Epithelial cell of prostate (primary cell): Measurements from ENCODE around the gene FBXO41.

Source experiments
- DNase-seq: peaks from one replicate; pipeline ENCODE4 v3.0.0-alpha.2; 2011; ENCODE audit warnings: low read depth, low spot score
- H3K27ac ChIP-seq: fragments of 450-650 bp; 2 replicates; pipeline ENCODE4 v1.5.1; 2017; ENCODE audit warnings: mild to moderate bottlenecking

The FBXO41 gene

DNA sequence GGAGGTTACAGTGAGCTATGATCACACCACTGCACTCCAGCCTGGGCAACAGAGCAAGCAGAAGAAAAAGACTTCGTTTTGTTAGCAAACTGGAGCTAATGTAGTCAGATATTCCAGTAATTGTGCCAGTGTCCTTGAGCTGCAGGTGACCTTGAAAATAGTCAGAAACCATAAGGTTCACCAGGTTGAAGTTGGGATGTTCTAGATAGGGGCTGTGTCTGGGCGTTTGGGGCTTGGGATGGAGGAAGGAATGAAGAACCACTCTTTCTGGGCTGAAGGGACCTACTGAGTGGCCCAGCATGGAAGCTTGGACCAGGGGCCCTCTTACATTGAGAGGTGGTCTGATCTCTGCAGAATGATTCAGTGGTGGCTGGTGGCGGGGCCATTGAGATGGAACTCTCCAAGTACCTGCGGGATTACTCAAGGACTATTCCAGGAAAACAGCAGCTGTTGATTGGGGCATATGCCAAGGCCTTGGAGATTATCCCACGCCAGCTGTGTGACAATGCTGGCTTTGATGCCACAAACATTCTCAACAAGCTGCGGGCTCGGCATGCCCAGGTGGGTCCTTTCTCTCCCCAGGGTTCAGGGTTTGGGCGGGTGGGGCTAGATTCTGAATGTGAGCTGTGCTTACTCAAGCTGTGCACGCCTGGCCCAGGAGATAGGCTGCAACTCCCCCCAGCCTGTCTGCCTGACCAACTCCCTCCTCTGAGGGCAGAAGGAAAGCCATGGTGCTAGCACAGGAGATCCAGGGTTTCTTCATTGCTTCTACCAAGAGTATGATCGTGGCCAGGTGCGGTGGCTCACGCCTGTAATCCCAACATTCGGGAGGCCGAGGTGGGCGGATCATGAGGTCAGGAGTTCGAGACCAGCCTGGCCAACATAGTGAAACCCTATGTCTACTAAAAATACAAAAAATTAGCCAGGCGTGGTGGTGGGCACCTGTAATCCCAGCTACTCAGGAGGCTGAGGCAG is 33.1 kb downstream of the FBXO41 start:
- H3K27ac ChIP-seq: no peak overlapping the region
- DNase-seq: no peak

DNA sequence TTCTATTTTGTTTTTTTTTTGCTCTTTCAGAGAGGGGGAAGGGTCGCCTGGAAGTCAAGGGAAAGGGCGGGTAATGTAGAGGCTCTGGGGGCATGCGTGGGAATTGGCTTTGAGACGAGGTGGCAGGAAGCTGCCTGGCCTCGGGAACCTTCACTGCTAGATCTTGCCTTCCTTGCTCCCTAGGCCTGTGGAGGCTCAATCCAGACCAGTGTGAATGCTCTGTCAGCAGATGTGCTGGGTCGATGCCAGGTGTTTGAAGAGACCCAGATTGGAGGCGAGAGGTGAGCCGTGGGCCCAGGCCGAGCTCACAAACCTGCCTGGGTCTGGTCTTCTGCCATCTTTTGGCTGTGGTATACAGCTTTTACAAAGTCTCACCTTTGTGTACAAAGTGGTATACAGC is 34.6 kb downstream of the FBXO41 start:
- DNase-seq: no peak

DNA sequence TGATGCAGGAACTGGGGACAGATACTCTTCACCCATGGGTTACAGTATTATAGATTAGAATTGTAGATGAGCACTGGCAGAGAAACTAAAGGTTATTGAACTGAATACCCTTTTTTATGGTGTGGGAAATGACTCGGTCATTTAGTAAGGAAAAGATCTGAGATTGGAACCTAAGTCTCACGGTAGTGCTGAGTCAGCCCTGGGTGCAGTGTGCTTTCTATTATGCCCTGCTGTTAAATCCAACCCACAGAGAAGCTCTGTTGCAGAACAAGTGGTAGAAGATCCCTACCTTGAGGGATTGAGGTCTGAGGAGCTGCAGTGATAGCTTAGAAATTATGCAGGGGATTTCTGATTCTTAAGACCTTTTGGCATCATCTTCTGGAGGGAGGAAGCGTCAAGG is 37.4 kb downstream of the FBXO41 start:
- H3K27ac ChIP-seq: no peak overlapping the region
- no peak for DNase-seq

More for the DNA sequence above, 34.6 kb downstream of the FBXO41 start:
- no peak overlapping the region for H3K27ac ChIP-seq

DNA sequence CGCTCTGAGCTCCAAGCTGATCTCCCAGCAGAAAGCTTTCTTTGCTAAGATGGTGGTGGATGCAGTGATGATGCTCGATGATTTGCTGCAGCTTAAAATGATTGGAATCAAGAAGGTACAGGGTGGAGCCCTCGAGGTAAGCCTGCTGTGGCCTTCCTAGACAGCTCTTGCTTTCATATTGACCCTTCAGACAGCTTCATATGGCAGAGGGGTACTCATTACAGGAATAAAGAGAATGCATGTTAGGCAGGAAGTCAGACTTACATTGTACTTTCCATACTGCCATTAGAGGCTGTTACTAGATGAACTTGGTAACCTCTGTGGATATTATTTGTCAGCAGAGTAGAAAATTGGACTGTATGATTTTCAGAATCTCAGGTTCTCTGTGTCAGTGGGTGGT is 39.7 kb downstream of the FBXO41 start:
- H3K27ac ChIP-seq: no peak overlapping the region
- no peak for DNase-seq

DNA sequence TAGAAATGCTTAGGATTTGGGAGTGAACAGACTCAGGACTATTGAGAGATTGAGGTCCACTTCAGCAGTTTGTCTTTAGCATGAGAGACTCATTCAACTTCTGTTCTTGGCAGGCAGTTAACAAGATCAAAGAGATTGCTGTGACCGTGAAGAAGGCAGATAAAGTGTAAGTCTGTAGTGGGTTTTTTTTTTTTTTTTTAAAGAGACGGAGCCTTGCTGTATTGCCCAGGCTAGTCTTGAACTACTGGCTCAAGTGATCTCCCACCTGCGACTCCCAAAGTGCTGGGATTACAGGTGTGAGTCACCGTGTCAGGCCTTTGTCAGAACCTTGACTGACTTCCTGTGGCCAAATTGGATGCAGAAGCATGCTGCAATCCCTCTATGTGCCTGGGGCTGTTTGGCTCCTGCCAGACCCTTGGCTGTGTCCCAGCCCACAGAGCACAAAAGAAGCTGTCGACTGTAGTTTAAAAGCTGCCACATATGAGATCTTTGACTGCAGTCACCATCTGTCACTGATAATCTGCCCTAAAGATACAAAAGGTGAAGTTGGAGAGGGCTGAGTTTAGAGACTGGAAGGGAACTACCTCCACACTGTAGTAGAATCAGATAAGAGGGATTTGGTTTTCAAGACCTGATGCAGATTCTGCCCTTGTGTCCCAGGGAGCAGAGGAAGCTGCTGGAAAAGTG is 40.3 kb downstream of the FBXO41 start:
- peak overlapping the region; percentile 42 for H3K27ac ChIP-seq
- DNase-seq: peak; percentile 72

DNA sequence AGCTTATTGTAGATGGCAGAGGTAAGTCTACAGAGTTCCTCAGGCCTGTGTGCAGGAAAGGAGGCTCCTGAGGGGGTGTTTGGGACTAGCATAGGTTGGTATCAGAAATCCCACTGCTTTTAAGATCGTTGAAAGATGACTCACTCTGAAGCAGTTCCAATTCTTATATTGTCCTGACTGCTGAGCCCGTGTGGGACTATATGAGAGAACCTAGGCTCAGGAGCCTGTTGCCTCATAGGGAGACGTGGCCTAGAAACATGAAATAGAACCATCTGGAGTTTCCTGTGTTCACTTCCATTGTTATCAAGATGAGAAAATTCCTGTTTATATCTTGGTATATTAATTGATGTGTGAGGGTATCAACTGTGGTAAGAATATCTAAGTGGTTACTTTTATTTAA is 44.5 kb downstream of the FBXO41 start:
- H3K27ac ChIP-seq: no peak overlapping the region
- no peak for DNase-seq

DNA sequence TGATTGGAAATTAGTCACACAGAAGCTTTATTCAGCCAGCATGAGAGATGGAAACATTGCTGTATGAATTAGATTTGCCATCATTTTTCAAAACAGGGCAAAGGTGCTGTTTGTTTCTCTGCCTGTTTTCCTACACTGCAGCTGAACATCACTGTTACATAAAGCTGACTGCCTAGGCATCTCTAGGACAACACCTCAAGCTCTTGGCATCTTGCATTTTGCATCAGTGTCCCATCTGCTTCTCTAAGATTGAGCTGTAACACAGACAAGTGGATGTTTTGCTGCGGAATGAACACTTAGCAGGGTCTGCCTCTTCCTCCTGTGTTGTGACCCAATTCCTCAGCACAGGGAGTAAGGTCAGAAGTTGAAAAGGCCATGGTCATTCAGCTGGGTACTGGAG is 45.3 kb downstream of the FBXO41 start:
- no peak overlapping the region for H3K27ac ChIP-seq
- DNase-seq: no peak

DNA sequence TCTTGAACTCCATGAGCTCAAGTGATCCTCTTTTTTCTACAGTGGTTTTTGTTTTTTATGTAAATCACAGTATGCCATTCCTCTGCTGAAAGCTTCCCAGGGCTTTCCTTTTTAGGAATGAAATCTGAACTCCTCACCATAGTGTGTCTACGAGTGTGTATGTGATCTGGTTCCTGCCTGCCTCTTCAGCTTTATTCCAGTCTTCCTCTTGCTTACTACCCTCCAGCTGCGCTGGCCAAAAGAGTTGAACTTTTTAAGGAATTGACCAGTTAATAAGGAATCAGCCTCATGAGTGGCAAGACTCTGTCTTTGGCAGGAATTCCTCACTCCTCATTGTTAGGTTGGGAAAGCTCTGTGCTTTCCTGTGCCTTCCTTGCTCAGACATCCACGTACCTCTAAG is 46.1 kb downstream of the FBXO41 start:
- no peak overlapping the region for H3K27ac ChIP-seq
- no peak for DNase-seq

DNA sequence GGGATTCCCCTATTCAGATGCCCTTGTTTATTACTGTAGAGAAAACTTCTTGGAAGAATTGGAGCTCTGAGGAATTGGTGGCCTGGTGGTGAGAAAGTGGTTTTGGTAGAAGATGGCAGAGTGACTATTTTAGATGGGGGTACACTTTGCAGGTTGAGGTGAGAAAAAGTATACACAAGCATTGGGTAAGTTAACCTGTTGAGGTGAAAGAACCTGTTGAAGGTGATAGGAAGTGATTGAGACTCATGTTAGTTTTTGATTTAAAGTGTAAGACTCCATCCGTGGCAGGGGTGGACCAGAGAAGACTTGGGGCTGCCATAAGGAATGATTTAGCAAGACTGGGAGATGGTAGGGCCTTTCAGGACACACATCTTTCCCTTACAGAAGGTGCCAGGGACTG is 47.1 kb downstream of the FBXO41 start:
- DNase-seq: no peak
- no peak overlapping the region for H3K27ac ChIP-seq

DNA sequence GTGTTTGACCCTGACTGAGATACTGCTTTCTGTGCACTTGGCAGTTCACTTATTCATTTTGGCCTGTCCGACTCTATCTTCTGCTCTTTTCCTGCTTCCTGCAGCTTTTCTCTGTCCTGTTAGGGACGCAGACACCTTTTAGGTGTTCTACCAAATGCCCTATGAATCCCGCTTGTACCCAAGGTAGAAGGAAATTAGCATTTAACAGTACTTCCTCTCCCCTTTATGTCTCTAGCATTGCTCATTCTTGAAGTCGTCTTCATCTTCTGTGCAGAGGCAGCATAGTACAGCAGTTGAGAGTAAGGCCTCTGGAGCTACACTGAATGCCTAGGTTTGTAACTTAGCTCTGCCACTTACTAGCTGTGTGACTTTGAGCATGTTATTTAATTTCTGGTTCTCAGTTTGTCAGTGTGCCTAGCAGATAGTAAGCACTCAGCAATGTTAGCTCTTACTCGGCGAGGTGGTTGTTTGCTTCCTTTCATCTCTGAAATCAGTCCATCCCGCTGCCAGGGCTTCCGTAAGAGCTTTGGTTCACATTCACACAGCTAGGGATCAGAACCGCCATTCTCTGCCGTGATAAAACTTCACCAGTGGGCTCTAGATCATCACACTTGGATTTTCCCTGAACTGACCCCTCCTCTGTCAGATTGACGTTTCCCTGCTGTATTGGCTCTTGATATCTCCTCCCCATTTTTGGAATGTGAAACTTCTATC is 48.8 kb downstream of the FBXO41 start:
- peak overlapping the region; percentile 78 for H3K27ac ChIP-seq

DNA sequence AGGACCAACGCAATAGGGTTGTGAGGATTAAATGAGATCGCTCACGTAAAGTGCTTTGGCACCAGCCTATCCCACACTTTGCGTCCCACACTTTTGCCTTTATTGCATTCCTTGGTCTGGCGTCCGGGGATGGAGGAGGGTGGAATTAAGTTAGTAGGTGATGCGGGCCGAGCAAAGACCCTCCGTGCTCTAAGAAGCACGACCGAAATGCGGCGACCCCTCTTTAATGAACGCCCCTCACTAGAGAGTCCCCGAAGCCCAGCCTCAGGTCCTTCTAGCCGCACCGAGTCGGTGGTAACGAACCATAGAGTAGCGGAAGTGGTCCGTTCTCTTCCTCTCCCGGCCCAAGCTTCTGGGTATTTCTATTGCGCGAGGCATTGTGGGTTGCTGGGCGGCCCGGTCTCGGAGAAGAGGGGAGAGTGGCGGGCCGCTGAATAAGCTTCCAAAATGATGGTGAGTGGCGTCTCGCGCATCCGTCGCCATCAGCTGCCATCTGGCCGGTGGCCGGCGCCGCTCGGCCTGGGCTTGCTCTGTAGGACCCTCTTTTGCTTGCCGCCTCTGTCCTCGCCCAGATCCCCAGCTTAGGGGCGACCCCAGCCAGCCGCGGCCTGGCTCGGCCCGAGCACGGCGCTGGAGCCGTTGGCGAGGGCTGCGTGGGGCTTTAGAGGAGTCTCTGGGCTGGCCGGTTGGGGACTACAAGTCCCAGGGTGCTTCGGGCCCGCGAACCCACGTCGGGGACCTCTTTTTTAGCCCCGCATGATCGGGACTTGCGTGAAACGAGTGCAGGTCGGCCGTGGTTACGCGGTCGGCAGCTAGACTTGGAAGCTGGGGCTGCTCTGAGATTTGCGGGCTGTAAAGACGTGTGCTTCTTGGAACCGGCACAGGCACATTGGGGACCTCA is 50.1 kb downstream of the FBXO41 start, which contains the start of gene CCT7:
CCT7 (plus strand) TSS at position 377 of the 901 bp plus-strand sequence; CDS start at position 448, 71 bp downstream.
- peak within 1 kb of the TSS; percentile 78 for H3K27ac ChIP-seq
- DNase-seq: peak; percentile 55

More for the DNA sequence above, 48.8 kb downstream of the FBXO41 start:
- no peak for DNase-seq

DNA sequence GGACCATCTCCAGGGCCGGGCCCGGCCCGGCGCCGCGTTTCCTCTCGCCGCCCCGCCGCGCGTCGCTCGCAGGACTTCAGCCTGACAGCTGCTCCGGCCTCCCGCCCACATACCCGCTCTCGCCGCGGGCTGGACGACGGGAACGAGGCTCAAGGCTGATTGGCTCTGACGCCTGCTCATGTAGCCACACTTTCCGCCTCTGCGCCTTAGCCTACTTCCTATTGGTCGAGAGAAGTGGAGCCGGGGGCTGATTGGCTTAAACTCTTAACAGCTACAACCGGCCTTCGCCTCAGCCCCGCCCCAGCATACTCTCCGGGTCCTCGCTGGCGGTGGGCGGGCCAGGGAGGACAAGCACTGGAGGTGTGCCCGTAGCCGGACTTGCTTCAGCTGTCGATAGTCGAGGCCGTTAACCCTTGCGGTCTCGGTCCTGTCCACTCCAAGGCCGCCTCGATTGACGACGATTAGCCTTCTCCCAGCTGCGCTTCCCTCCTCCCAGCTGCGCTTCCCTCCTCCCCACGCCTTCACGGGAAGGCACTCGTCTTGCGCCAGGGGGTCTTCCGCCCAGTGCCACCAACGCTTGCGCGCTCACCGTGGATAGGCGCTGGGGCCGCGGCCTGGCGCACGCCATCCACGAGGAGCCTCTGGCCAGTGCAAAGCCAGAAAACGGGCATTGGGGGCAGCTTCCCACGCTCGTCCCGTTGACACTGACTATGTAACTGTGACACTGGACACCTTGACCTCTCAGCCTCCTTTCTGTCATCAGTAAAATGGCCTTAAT is 50.9 kb downstream of the FBXO41 start, which contains the start of gene PRADC1:
PRADC1 (minus strand) TSS at position 86 of the 778 bp plus-strand sequence; CDS start at position 7, 79 bp downstream.
- H3K27ac ChIP-seq: peak within 1 kb of the TSS; percentile 78
- DNase-seq: peak; percentile 99

DNA sequence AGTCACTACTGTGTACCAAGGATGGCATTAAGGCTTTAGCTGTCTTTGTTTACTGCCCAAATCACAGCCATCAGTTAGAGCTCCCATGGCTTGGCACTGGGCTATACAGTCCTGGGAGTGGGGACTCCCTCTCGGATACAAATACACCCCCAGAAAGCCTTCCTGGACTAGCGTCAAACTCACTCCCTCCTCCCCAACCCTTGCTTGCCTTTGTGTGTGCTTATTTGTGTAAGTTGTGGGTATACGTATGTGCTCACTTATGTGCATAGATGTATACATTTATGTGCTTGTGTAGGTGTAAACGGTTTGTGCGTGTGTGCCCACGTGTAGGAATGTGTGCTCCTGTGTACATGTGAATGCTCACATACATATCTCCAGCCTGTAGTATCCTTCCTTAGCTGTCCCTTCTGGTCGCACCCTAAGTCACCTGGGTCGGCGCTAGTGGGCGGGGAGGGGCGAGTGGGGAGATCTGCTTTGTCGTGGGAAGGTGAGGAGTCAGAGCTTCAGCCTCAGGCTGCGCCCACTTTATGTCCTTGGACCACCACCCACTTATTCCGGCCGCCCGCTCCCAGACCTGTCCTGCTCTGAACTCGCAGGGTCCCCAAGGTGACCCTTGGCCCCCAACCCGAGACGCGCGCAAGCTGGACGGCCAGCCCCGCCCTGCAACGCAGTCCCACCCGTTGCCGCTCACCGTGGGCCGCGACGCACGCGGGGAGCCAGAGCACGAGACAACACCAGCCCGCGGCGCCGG is 51.7 kb downstream of the FBXO41 start:
- no peak for DNase-seq

DNA sequence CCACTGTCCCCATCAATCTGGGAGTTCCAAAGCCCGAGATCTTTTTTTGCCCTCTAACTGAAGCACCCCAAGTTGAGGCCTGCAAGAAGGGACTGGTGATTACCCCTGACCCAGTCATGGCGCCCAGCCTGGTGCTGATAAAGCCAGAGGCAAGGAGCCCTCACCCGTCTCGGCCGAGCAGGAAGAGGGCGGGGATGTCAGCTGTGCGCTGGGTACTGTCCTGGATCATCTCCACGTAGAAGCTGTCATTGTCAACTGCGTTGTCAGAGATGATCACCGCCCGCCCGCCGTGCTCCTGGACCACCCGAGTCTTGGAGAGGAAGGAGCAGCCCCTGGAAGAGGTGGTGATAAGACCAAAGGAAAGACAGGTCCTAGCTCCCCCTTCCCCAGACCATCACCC is 55.6 kb downstream of the FBXO41 start:
- no peak for DNase-seq
- no peak overlapping the region for H3K27ac ChIP-seq

More for the DNA sequence above, 51.7 kb downstream of the FBXO41 start:
- H3K27ac ChIP-seq: no peak overlapping the region

DNA sequence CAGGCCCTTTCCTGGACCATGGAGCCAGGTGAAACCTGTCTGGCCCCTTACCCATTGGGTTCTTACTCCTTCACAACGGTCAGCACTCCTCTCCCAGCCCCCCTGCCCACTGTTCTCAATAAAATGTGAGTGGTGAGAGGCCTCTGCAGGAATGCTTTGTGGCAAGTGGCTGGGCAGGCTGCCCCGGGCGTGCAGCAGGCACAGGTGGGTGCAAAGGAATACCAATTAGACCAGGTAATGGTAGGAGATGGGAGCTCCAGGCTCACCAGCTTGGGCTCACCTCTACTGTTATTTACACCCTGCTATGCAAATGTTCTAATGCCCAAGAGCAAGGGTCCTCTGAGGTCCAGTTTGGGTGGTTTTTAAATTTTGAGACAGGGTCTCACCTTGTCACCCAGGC is 57.2 kb downstream of the FBXO41 start:
- DNase-seq: no peak
- H3K27ac ChIP-seq: no peak overlapping the region

DNA sequence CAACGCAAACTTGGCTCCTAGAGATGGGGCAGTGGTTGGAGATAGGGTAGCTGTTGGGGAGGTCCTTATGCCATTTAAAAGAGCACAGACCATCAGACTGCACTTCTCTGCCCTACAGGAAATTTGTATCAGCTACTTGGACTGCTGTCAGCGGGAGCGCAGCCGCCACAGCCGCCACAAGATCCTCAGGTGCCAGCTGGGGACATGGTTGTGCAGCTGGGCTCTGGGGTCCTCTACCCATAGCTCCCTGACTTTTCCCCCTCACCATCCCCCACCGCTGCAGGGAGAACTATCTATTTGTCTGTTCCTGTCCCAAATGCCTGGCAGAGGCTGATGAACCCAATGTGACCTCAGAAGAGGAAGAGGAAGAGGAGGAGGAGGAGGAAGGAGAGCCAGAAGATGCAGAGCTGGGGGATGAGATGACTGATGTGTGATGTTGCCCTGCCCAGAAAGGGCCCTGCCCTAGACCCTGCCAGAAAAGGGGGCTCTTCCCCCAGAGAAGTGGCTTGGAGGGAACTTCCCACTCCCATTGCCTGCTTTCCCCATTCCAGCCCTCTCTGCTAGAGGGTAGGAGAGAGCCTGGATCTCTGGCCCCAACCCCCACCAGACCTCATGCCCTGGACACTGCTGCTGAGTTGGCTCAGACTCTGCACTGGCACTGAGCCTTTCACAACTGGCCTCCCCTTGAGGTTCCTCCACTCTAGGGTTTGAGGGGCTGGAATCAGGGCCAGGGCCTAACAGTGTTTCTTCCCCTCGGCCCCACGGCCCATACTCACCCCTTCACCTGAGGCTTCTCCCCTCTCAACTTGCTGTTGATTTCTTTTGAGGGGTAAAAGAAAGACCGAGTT is 58.5 kb downstream of the FBXO41 start:
- H3K27ac ChIP-seq: no peak overlapping the region

DNA sequence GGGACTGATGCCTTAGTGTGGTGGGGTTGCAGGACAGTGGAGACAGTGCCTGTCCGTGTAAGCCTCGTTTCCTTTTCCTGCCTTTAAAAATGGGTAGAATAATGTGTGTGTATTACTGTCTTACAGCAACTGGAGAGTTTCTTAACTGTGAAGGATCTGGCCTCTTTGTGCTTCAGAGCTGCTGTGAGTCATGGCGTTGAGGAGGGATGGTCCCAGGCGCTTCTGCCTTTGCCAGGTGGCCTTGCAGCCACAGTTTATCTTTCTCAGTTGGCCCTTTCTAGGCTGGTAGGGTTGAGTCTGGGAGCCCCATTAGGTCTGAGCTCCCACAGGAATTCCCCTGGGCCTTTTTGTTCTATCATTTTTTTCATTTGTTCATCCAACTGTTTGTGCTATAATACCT is 60.5 kb downstream of the FBXO41 start:
- H3K27ac ChIP-seq: no peak overlapping the region
- DNase-seq: no peak

More for the DNA sequence above, 58.5 kb downstream of the FBXO41 start:
- no peak for DNase-seq
